Lower leg skin (tissue), 3 donors: ENCODE data around the gene KAT2B.

ENCODE experiments used
- POLR2A ChIP-seq, 2 donors: fragments of 450-650 bp; IDR thresholded peaks; one replicate each; pipeline ENCODE4 v1.6.1; 2016 to 2017; ENCODE audit warnings: antibody characterized with exemption in 2 of 2, mild to moderate bottlenecking in 1 of 2, moderate library complexity in 1 of 2
- TF ChIP-seq, protein P1 (sequence below), 3 donors: fragments of 450-650 bp; IDR thresholded peaks; one replicate each; pipeline ENCODE4 v1.5.1; 2016; ENCODE audit warnings: antibody characterized with exemption in 3 of 3, mild to moderate bottlenecking in 3 of 3, moderate library complexity in 2 of 3

DNA sequence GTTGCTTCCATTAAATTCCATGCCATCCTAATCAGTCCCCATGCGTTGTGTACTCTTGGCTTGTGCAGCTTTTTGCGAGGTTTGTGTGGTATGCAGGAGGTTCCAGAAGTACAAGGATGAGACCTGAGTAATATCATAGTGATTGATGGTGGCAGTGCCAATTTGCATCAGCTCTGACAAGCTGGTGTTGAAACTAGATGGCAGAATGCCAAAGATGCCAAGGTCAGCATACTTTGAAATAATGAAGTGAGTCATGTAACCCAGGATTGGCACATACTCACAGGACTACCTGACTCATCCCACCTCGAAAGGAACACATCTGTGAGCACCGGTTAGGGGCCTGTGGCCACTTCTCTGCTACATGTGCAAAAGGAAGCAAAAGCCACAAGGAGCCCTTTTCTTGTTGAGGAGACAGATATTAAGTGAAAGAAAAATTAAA lies 14.3 kb downstream of the KAT2B start:
- TF ChIP-seq, protein P1, sequence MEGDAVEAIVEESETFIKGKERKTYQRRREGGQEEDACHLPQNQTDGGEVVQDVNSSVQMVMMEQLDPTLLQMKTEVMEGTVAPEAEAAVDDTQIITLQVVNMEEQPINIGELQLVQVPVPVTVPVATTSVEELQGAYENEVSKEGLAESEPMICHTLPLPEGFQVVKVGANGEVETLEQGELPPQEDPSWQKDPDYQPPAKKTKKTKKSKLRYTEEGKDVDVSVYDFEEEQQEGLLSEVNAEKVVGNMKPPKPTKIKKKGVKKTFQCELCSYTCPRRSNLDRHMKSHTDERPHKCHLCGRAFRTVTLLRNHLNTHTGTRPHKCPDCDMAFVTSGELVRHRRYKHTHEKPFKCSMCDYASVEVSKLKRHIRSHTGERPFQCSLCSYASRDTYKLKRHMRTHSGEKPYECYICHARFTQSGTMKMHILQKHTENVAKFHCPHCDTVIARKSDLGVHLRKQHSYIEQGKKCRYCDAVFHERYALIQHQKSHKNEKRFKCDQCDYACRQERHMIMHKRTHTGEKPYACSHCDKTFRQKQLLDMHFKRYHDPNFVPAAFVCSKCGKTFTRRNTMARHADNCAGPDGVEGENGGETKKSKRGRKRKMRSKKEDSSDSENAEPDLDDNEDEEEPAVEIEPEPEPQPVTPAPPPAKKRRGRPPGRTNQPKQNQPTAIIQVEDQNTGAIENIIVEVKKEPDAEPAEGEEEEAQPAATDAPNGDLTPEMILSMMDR (IDR thresholded peaks at IDR 0.05) = no peak
- TF ChIP-seq POLR2A (IDR thresholded peaks at IDR 0.05) = no peak
